ENCODE data around the gene F2R. TPM values are rescaled to one million over a fixed set of nuclear protein-coding genes. Genes with fewer than 3 reads are reported as not detected.

The F2R gene
- total RNA-seq, 2 donors from 2014 or later: 28.5 to 43.1 TPM

GRCh38 chr5:76692274-76692540 is 23.7 kb upstream of the F2R start:
- Mint-ChIP-seq H3K4me3 (no peak overlapping the region), H3K27me3 (ENCODE audit: insufficient read depth) (no peaks in the 10 kb centered on the region), H3K4me1 (peaks cover 9% of the 10 kb centered on the region), H3K27ac (no peak overlapping the region), H3K9me3 (no peaks in the 10 kb centered on the region), H3K36me3 (ENCODE audit: low read depth) (peaks cover 1% of the 10 kb centered on the region)
- no peaks in the 10 kb centered on the region for H3K36me3 ChIP-seq (ENCODE audit: control insufficient read depth, insufficient read depth, low read length)
- H3K4me3 ChIP-seq (ENCODE audit: low read length): no peak overlapping the region
- no peak for DNase-seq
- no peaks in the 10 kb centered on the region for H3K4me1 ChIP-seq (ENCODE audit: control insufficient read depth, insufficient read depth, low read length)
- 89 to 95% methylated on average over 4 to 6 of the region's 6 CpGs for WGBS, 2 experiments (ENCODE audit: insufficient coverage in 1 of 2, insufficient read length in 1 of 2)
- TF ChIP-seq, protein P1, sequence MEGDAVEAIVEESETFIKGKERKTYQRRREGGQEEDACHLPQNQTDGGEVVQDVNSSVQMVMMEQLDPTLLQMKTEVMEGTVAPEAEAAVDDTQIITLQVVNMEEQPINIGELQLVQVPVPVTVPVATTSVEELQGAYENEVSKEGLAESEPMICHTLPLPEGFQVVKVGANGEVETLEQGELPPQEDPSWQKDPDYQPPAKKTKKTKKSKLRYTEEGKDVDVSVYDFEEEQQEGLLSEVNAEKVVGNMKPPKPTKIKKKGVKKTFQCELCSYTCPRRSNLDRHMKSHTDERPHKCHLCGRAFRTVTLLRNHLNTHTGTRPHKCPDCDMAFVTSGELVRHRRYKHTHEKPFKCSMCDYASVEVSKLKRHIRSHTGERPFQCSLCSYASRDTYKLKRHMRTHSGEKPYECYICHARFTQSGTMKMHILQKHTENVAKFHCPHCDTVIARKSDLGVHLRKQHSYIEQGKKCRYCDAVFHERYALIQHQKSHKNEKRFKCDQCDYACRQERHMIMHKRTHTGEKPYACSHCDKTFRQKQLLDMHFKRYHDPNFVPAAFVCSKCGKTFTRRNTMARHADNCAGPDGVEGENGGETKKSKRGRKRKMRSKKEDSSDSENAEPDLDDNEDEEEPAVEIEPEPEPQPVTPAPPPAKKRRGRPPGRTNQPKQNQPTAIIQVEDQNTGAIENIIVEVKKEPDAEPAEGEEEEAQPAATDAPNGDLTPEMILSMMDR (conservative IDR thresholded peaks at IDR 0.05): no peak
- no peaks in the 10 kb centered on the region for H3K27me3 ChIP-seq (ENCODE audit: control insufficient read depth, insufficient read depth, low read length, poor library complexity, severe bottlenecking)
- no peaks in the 10 kb centered on the region for H3K9me3 ChIP-seq (ENCODE audit: control insufficient read depth, low read length)
- H3K27ac ChIP-seq (ENCODE audit: low read depth, low read length): no peak overlapping the region
- H3K9ac ChIP-seq (ENCODE audit: extremely low read depth, low read length, poor library complexity, severe bottlenecking): no peak overlapping the region

- no peak overlapping the region for H3K4me3 Mint-ChIP-seq
- TF ChIP-seq, protein P1 (conservative IDR thresholded peaks at IDR 0.05): no peak
- H3K4me1 ChIP-seq (ENCODE audit: control insufficient read depth, insufficient read depth, low read length): no peaks in the 10 kb centered on the region
- peaks cover 1% of the 10 kb centered on the region for H3K36me3 Mint-ChIP-seq (ENCODE audit: low read depth)
- H3K27me3 ChIP-seq (ENCODE audit: control insufficient read depth, insufficient read depth, low read length, poor library complexity, severe bottlenecking): no peaks in the 10 kb centered on the region
- no peaks in the 10 kb centered on the region for H3K27me3 Mint-ChIP-seq (ENCODE audit: insufficient read depth)
- no peaks in the 10 kb centered on the region for H3K9me3 Mint-ChIP-seq
- H3K27ac ChIP-seq (ENCODE audit: low read depth, low read length): no peak overlapping the region
- no peak overlapping the region for H3K4me3 ChIP-seq (ENCODE audit: low read length)
- H3K27ac Mint-ChIP-seq: no peak overlapping the region
- H3K9me3 ChIP-seq (ENCODE audit: control insufficient read depth, low read length): no peaks in the 10 kb centered on the region
- 60 to 95% methylated on average over 1 to 3 of the region's 3 CpGs for WGBS, 2 experiments (ENCODE audit: insufficient coverage in 1 of 2, insufficient read length in 1 of 2)
- no peaks in the 10 kb centered on the region for H3K36me3 ChIP-seq (ENCODE audit: control insufficient read depth, insufficient read depth, low read length)
- H3K9ac ChIP-seq (ENCODE audit: extremely low read depth, low read length, poor library complexity, severe bottlenecking): no peak overlapping the region
- no peak for DNase-seq
- peaks cover 9% of the 10 kb centered on the region for H3K4me1 Mint-ChIP-seq
These were observed 23.3 kb upstream of the F2R start for GRCh38 chr5:76692651-76693050.

DNA sequence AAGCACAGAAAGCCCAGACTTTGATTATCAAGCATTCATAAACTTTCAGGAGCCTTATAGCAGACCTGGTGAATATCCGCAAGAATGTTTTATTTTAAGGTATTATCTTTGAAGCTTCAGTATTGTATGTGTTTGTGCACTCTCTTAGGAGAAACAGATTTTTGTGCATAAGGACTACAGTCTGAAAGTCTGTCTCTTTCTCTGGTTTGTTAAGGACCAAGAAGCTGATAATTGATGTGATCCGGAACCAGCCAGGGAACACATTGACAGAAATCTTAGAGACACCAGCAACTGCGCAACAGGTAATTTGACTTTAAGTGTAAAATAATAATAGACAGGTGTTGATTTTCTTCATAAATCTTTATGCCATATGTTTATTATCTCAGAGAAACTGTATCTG is 22.8 kb upstream of the F2R start:
- 99 to 100% methylated on average over 1 to 3 of the region's 3 CpGs for WGBS, 2 experiments (ENCODE audit: insufficient coverage in 1 of 2, insufficient read length in 1 of 2)
- Mint-ChIP-seq H3K36me3 (ENCODE audit: low read depth) (peaks cover 1% of the 10 kb centered on the region), H3K4me3 (no peak overlapping the region), H3K4me1 (peaks cover 9% of the 10 kb centered on the region), H3K27me3 (ENCODE audit: insufficient read depth) (no peaks in the 10 kb centered on the region), H3K9me3 (no peaks in the 10 kb centered on the region), H3K27ac (no peak overlapping the region)
- DNase-seq: no peak
- Histone ChIP-seq H3K9ac (ENCODE audit: extremely low read depth, low read length, poor library complexity, severe bottlenecking) (no peak overlapping the region), H3K4me3 (ENCODE audit: low read length) (no peak overlapping the region), H3K9me3 (ENCODE audit: control insufficient read depth, low read length) (no peaks in the 10 kb centered on the region), H3K36me3 (ENCODE audit: control insufficient read depth, insufficient read depth, low read length) (no peaks in the 10 kb centered on the region), H3K4me1 (ENCODE audit: control insufficient read depth, insufficient read depth, low read length) (no peaks in the 10 kb centered on the region), H3K27me3 (ENCODE audit: control insufficient read depth, insufficient read depth, low read length, poor library complexity, severe bottlenecking) (no peaks in the 10 kb centered on the region), H3K27ac (ENCODE audit: low read depth, low read length) (no peak overlapping the region)
- TF ChIP-seq, protein P1 (conservative IDR thresholded peaks at IDR 0.05): no peak
